Urothelium cell line (cell line): Measurements from ENCODE around the gene NSD2.

Experiments used
- DNase-seq: peaks from one replicate; pipeline ENCODE4 v3.0.0; 2011; ENCODE audit warnings: low spot score, mixed read lengths
- FAIRE-seq: peaks from 2 replicates; lab custom pipeline; 2011; peaks lifted over from hg19 to GRCh38; lab: Jason Lieb, UNC

Gene NSD2

GRCh38 chr4:1964971-1965370 is 93.8 kb downstream of the NSD2 start:
- DNase-seq (no peak), FAIRE-seq (no peak)

DNA sequence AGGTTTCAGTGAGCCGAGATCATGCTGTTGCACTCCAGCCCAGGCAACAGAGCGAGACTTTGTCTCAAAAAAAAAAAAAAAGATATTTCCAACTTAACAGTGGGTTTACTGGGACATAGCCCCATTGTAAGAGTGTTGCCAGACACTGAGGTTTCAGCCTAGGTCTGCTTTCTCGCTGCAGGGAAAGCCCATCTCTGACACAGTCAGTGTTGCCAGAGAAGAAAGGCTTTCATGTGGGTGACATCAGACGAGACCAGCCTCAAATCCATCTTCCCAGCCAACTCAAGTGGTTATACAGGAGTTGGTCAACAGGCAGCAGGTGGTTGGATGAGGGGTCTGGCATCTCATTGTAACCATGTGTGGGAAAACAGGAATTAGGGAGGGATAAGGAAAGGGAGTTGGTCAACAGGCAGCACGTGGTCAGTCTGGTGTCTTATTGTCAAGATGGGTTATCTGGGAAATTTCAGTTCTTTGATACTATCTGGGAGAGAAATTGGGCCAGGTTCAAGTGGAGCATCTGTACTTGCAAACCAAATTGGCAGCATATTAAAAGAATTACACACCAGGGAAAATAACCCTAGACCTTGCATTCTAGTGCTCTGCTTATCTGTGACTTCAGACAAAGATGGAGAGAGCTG is 96.4 kb downstream of the NSD2 start:
- DNase-seq (no peak), FAIRE-seq (no peak)

GRCh38 chr4:1968686-1969295 is 97.6 kb downstream of the NSD2 start:
- DNase-seq (no peak), FAIRE-seq (no peak)

GRCh38 chr4:1969928-1970723 is 98.9 kb downstream of the NSD2 start:
- DNase-seq (no peak), FAIRE-seq (no peak)

- FAIRE-seq (no peak), DNase-seq (no peak)
These were observed 99.7 kb downstream of the NSD2 start for GRCh38 chr4:1970926-1971325.

DNA sequence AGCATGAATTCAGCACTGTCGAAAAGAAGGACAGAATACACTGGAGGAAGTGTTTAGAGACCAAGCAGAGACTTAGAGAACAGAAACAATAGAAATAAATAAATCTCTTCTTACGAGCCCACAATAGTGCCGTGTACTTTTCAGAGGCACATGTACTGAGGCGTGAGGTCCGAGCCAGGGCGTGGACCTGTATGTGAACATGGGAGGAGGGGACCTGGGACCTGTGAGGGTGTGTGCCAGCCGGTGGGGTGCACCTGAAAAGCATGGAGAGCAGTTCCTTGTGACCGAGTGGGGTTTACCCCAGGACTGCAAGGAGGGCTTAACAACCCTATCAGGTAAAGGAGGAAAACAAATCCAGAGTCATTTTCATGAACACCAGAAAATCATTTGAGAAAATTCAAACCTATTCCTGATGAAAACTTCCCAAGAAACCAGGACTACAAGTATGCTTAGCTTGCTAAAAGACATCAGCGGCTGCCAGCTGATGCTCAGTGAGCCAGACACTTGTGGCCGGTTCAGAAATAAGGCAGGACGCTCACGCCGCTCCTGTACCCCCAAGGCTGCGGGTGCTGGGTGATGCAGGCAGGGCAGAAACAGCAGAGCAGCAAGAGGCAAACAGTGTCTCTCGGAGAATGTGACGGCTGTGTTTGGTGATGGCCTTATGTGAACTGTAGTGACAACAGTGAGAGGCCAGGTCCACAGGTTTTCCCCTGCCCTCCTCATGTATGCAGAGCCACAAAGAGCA is 100.4 kb downstream of the NSD2 start:
- no peak for FAIRE-seq
- no peak for DNase-seq

GRCh38 chr4:1972414-1972813 is 101.2 kb downstream of the NSD2 start:
- no peak for FAIRE-seq
- no peak for DNase-seq

- DNase-seq: no peak
These were observed 102.0 kb downstream of the NSD2 start for GRCh38 chr4:1973218-1973617.

GRCh38 chr4:1973661-1974060 is 102.5 kb downstream of the NSD2 start:
- FAIRE-seq (no peak), DNase-seq (no peak)

More at GRCh38 chr4:1973218-1973617, 102.0 kb downstream of the NSD2 start:
- FAIRE-seq: no peak

DNA sequence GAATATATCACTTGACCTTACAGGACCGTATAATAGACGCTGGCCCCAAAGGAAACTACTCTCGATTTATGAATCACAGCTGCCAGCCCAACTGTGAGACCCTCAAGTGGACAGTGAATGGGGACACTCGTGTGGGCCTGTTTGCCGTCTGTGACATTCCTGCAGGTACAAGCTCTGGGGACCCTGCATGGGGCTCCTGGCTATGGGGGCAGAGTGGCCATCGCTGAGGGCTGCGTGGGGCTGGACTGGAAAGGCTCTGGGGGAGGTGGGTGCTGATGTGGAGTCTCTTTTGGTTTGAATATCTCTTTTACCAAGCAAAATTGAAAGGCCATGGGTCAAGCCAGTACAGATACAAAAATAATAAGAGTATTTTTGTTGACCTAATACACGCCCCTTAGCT is 103.6 kb downstream of the NSD2 start:
- DNase-seq (no peak), FAIRE-seq (no peak)

DNA sequence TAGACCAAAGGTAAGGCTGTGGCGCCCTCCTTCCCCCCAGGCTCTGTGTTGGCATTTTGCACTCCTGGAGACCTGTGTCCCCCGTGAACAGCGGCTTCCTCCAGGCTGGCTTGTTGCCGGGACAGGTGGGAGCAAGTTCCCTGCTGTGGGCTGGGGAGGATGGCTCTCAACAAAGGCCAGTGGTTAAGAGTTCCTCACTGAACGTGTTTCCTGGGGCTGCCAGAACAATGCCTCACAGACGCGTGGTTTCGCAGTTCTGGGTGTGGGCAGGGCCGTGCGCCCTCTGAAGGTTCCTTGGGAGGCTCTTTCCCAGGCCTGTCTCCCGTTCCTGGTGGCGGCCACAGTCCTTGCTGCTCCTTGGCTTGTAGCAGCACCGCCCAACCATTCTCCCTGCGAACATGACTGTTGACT is 104.2 kb downstream of the NSD2 start:
- DNase-seq: no peak

DNA sequence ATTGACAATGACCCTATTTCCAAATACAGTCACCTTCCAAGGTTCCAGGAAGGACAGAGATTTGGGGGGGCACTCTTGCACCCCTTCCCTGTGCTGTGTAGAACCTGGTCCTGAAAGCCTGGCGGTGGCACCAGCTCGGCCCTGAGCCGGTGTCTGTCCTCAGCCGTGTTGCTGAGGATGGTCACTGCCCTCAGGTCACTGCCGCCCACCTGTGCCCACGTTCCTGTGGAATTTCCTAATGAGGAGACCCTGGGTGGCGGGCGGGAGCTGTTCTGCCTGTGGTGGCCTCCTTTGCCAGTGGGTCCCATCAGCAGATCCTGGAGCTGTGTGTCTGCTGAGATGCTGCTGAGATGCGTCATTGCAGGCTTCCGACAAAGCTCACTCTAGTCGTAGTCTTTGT is 104.7 kb downstream of the NSD2 start:
- DNase-seq: no peak

More for the DNA sequence above, 104.2 kb downstream of the NSD2 start:
- no peak for FAIRE-seq

DNA sequence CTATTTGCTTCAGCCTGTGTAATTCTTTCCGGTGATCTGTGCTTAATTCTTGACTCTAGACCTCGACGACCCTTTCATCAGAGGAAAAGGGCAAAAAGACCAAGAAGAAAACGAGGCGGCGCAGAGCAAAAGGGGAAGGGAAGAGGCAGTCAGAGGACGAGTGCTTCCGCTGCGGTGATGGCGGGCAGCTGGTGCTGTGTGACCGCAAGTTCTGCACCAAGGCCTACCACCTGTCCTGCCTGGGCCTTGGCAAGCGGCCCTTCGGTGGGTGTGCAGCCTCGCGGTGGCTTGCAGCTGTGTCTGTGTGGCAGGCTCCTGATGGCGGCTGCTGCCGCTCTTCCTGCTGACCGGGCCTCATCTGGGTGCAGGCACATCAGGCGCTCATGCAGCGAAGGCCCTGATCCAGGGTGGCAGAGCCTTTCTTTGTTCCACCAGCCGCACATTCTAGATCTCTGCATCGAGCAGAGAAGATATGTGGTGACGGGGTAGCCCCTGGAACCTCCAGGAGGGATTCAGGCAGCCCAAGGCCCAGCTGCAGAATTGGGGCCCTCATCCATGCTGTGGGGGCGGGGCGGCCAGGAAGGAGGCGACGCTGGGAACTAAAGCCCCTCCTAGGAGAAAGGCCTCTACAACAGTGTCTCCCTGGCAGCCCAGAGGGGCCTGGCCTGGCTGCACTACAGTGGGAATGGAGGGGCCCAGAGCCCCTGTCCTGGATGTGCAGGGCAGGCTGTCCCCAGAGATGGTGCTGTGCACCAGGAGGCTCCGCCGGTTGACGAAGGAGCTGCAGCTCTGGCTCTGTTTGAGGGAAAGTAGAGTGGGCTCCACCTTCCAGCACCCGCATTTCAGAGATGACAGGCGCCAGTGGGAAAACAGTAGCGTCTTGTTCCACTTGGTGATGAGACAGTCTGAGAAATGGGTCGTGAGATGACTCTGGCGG is 105.5 kb downstream of the NSD2 start:
- FAIRE-seq: no peak
- no peak for DNase-seq

More for the DNA sequence above, 104.7 kb downstream of the NSD2 start:
- no peak for FAIRE-seq

DNA sequence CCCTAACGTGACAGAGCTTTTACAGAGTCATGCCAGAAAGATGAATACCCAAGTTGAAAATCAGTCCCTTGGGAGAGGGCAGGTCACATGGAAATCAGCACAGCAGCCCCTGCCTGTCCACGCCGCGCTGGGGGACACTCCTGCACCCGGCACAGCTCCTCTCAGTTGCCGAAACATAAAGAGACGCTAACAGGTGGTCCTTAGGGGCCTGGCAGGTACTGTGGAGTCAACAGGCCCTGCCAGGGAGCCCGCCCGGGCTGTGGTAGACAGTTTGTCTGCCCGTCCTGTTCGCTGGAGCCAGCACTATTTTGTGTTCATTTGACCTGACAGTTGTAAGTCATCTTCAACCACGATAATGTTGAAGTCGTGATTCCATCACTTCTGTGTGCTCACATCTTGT is 107.0 kb downstream of the NSD2 start:
- DNase-seq (no peak), FAIRE-seq (no peak)

- DNase-seq (no peak), FAIRE-seq (no peak)
These were observed 107.7 kb downstream of the NSD2 start for GRCh38 chr4:1978741-1979476.

DNA sequence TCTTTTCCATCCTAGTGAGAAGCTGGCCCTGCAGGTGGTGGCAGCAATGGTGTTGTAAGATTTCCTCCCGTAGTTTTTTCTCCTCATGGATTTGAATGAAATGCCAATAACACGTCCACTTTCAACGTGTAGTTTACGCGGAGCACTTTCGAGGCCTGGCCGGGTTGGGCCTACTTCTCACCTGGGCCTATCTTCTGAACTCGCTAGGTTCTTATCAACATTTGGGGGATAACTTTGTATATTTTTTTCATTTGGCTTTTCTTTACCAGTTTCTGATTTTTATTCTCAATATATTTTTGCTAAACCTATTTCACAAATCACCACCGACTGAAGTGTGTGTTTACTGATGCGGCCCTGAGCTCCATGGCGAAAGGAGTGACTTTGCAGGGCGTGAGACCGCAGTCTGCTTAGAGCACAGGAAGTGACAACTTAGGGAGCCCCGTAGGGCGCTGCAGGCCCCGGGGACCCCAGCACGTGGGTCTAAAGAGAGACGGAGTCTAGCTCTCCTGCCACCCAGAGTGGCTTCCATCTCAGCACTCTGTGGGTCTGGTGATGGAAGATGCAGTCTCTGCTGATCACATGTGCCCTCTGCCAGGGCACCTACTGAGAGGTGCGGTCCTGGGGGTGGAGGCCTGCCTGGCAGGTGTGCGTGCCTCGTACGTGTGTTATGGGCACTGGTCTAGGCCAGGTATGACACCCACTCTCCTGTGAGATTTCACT is 108.4 kb downstream of the NSD2 start:
- FAIRE-seq (no peak), DNase-seq (no peak)

- DNase-seq (no peak), FAIRE-seq (no peak)
These were observed 109.4 kb downstream of the NSD2 start for GRCh38 chr4:1980561-1981041.

- no peak for FAIRE-seq
These were observed 110.3 kb downstream of the NSD2 start for GRCh38 chr4:1981251-1982058.

More at GRCh38 chr4:1981251-1982058, 110.3 kb downstream of the NSD2 start:
- no peak for DNase-seq
